HG02759 (cell line): Measurements from ENCODE around the gene MAP7D1.

Experiments used
- ATAC-seq: cut with Tn5 transposase; IDR thresholded peaks from one replicate; pipeline ENCODE4 v1.9.1; 2021; ENCODE audit warnings: mild to moderate bottlenecking, moderate library complexity; ENCODE audit not compliant: unreplicated experiment

The MAP7D1 gene

GRCh38 chr1:36126797-36127500 lies 29.0 kb upstream of the MAP7D1 start:
- no peak for ATAC-seq

DNA sequence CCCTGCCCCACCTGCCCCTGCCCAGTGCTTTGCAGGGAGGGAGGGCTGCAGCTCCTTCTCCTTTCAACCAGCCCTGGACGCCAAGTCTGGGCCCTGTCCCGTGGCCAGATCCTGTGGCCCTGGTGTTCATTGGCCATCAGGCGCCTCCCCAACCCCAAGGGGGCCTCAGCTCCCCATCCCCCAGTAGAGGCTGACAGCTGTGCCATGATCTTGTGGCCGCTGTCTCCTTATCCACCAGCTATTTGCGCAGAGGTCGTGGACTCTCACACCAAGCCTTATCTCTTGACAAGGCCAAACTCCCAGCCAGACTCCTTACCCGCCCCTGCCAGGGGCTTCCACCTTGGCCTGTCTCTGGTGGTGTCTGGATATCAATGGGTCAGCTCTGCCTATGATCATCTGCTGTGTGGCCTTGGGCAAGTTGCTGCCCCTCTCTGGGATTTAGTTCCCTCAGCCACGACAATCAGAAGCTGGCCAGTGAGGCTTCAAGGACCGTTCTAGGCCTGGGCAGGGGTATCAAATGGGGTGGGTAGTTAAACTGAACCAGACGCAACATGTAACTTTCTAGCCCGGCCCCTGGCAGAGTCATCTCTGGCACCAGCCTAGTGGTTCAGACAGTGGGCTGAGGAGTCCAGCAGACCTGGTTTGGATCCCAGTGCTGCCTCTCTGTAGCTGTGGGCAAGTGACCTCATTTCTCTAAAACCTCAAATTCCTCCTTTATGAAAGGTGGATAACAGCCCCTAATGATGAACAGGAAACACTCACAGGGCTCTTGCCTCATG lies 27.6 kb upstream of the MAP7D1 start:
- ATAC-seq, result no peak

DNA sequence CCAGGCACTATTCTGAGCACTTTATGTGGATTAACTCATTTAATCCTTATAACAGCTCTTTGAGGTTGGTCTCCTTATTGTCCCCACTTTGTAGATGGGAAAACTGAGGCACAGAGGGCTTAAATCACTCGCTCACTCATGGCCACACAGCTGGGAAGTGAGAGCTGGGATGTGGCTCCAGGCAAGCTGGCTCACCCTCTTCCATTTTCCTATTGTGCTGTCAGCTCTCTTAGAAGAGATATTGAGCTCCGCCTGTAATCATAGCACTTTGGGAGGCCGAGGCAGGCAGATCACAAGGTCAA lies 27.1 kb upstream of the MAP7D1 start:
- ATAC-seq, result no peak

GRCh38 chr1:36132029-36132428 lies 23.9 kb upstream of the MAP7D1 start:
- no peak for ATAC-seq

- no peak for ATAC-seq
Observed at GRCh38 chr1:36133484-36133883, 22.5 kb upstream of the MAP7D1 start.

GRCh38 chr1:36134031-36134430 lies 21.9 kb upstream of the MAP7D1 start:
- ATAC-seq, result no peak

GRCh38 chr1:36134505-36135329 lies 21.2 kb upstream of the MAP7D1 start:
- no peak for ATAC-seq

GRCh38 chr1:36135330-36135667 lies 20.7 kb upstream of the MAP7D1 start:
- no peak for ATAC-seq

GRCh38 chr1:36135796-36136195 lies 20.2 kb upstream of the MAP7D1 start:
- ATAC-seq, result no peak

GRCh38 chr1:36136535-36136934 lies 19.4 kb upstream of the MAP7D1 start:
- ATAC-seq, result no peak

DNA sequence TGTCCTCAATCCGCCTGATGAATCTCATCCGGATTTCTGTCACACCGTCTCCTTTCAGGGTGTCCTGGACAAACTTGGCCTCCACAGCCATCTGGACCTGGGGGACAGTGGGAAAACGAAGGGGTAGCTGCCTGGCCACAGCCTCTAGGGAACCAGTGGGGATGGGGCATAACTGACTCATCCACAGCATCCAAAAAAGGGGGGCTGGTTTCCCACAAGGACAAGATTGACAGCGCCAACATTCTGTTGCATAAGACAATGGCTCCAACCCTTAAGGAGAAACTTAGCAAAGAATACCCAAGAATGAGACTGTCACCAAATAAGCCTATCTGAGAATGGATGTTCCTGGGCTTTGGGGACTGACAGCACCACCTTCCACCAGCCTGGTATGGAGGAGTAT lies 18.7 kb upstream of the MAP7D1 start:
- ATAC-seq, result no peak

- ATAC-seq, result no peak
Observed at GRCh38 chr1:36137776-36138175, 18.2 kb upstream of the MAP7D1 start.

DNA sequence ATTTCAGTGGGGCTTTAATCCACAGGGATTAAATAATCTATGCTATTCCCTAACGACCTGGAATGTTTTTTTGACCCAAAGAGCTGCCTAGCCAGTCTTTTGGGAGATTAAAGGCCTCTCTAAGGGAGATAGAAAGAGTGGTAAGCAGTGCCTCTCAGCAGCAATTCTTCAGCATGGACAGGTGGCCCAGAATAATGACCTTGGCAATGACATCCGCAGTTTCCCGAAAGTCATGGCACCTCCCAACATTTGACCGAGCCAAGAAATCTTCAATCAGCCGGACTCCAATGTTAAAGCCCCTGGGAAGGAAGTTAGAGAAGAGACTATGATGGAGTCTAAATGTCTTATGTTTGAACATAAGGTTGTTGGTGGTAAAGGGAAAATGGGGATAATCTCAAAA lies 16.4 kb upstream of the MAP7D1 start:
- no peak for ATAC-seq

DNA sequence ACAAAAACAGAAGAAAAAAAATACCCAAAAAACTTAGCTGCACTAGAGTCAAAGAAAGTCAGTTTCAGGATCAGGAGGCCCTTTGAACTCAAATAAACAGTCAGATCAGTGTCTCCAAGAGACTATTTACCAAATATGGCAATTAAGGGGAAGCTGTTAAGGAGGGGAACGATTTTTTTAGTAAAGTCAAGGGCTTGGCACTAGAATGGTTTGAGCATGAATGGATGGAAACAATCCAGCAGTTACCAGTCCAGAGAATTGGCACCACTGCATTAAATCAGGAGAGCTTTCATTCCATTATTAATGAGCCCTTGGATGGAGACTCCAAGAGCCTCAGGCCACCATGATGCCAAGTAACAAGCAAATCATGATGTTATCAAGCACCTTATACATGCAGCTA lies 13.8 kb upstream of the MAP7D1 start:
- ATAC-seq, result no peak

DNA sequence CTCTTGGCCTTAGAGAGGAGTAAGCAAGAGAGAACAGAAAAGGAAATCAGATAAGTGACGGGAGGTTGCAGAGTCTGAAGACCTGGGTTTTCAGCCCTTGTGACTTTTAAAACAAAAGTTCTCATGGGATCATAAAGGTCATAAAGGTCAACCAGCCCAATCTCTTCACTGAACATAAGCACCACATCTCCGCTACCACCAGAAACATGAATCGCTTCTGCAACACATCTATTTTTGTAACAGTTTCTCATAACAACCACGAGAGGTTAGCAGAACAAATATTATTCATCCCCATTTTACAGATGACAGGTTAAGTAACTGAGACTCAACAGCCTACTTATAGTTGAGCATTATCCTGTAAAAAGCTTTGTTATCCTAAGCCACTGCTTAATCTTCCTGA lies 12.5 kb upstream of the MAP7D1 start:
- ATAC-seq, result no peak

DNA sequence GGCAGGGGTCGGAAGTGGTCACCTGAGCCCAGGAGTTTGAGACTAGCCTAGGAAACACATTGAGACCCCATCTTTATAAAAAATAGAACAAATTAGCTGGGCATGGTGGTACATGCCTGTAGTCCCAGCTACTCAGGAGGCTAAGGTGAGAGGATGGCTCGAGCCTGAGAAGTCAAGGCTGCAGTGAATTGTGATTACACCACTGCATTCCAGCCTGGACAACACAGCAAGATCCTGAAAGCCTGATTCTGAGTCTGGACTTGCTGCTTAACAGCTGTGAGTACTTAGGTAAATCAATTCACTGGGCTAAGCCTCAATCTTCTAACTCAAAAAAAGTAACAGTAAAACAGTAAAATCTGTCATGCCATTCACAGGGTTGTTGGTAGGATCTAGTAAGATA lies 11.5 kb upstream of the MAP7D1 start:
- ATAC-seq, result no peak

- no peak for ATAC-seq
Observed at GRCh38 chr1:36148821-36149236, 7.1 kb upstream of the MAP7D1 start.

GRCh38 chr1:36149237-36149972 lies 6.6 kb upstream of the MAP7D1 start, which contains the start of gene TRAPPC3:
TSS of gene TRAPPC3 (minus strand) at chr1:36149486. CDS start at chr1:36149378, 108 bp downstream.
- peak; percentile 92 for ATAC-seq

GRCh38 chr1:36149973-36150295 lies 6.0 kb upstream of the MAP7D1 start:
- ATAC-seq, result no peak

DNA sequence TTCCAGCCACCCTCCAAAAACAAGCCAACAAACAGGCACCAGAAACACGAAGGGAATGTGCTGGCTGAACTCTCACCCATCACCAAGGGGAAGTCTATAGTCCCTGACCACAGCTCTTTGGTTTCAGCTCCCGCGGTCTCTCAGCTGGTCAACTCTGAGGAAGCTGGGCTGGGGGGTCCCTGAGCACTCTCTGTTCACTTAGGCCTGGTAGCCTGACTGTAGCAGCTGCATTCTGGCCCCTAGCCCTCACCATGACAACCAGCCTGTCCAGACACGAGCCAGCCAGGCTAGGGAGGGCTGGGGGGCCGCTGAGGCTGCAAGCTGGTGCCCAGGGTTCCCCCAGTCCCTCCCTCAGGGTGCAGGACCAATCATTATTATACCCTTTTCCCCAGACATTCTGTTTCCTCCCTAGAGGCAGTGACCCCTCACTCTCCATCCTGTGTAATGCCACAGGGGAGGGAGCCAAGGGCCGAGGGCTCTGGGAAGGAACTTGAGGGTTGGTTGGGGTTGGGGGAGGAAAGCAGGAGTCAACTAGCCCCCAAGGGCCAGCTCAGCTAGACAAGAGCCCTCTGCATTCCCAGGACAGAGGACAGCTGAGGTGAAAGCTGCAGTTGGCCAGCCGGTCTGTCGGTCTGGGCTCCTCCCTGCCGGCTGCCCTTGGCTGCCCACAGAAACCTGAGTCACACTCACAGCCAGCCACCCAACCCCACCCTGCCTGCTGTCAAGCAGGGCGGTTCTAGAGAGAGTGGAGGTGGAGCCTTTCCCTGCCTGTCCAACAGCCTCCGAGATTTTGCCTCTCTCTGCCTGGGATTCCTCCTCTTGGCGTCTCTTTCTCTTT lies 5.4 kb upstream of the MAP7D1 start:
- ATAC-seq, result peak; percentile 44
